Measurements from ENCODE around the gene CD38.

- no peak for TF ChIP-seq CTCF (IDR thresholded peaks at IDR 0.05)
- no peak for TF ChIP-seq POLR2A (IDR thresholded peaks at IDR 0.05)
These were observed 11.3 kb upstream of the CD38 start for GRCh38 chr4:15766821-15767220.
